GM21825 (cell line): ENCODE measurements around the gene PNLDC1.

Experiments
- ATAC-seq: cut with Tn5 transposase; IDR thresholded peaks from one replicate; pipeline ENCODE4 v1.9.1; 2021; ENCODE audit warnings: mild to moderate bottlenecking, moderate library complexity; ENCODE audit not compliant: unreplicated experiment

Gene PNLDC1

GRCh38 chr6:159800141-159800865 is at the start of gene PNLDC1:
PNLDC1 (plus strand) TSS chr6:159800276; CDS start chr6:159800308, 32 bp downstream.
- ATAC-seq: no peak

- no peak for ATAC-seq
Measured at GRCh38 chr6:159751448-159751847, 48.6 kb upstream of the PNLDC1 start.

GRCh38 chr6:159753081-159753872 is 46.8 kb upstream of the PNLDC1 start:
- ATAC-seq: no peak

GRCh38 chr6:159754401-159754800 is 45.7 kb upstream of the PNLDC1 start:
- no peak for ATAC-seq

- no peak for ATAC-seq
Measured at GRCh38 chr6:159754959-159755914, 44.8 kb upstream of the PNLDC1 start.

GRCh38 chr6:159756508-159756907 is 43.6 kb upstream of the PNLDC1 start:
- ATAC-seq: no peak

GRCh38 chr6:159758031-159759001 is 41.8 kb upstream of the PNLDC1 start:
- no peak for ATAC-seq

GRCh38 chr6:159759645-159760044 is 40.4 kb upstream of the PNLDC1 start:
- no peak for ATAC-seq

GRCh38 chr6:159760602-159761057 is 39.4 kb upstream of the PNLDC1 start:
- ATAC-seq: no peak

- ATAC-seq: peak; percentile 1
Measured at GRCh38 chr6:159761129-159761872, 38.8 kb upstream of the PNLDC1 start.

GRCh38 chr6:159761873-159762680 is 38.0 kb upstream of the PNLDC1 start, which contains the start of gene ACAT2:
ACAT2 (plus strand) TSS chr6:159762045; CDS start chr6:159762088, 43 bp downstream.
- ATAC-seq: peak; percentile 94

- ATAC-seq: peak; percentile 7
Measured at GRCh38 chr6:159762681-159763293, 37.3 kb upstream of the PNLDC1 start.

GRCh38 chr6:159766906-159767305 is 33.2 kb upstream of the PNLDC1 start:
- no peak for ATAC-seq

- no peak for ATAC-seq
Measured at GRCh38 chr6:159769470-159769869, 30.6 kb upstream of the PNLDC1 start.

- ATAC-seq: no peak
Measured at GRCh38 chr6:159772196-159772595, 27.9 kb upstream of the PNLDC1 start.

- ATAC-seq: no peak
Measured at GRCh38 chr6:159777240-159777904, 22.7 kb upstream of the PNLDC1 start.

GRCh38 chr6:159778131-159778530 is 21.9 kb upstream of the PNLDC1 start:
- no peak for ATAC-seq
